Measurements from ENCODE around the gene SLC29A1.

GRCh38 chr6:44203955-44204354, 19.4 kb upstream of the SLC29A1 start:
- TF ChIP-seq EZH2phosphoT487 (conservative IDR thresholded peaks at IDR 0.05; ENCODE audit: low read length) (no peak), CTCF (IDR thresholded peaks at IDR 0.05; ENCODE audit: insufficient read depth, low read length, poor library complexity, severe bottlenecking) (no peak)
